OCI-LY3 (cell line): Measurements from ENCODE around the gene RNASEH1.

Experiments used
- H2AFZ ChIP-seq: fragments of 200-600, 300-600 bp; shearing (Covaris generic); 2 replicates; pipeline ENCODE4 v1.6.0; 2014; ENCODE audit warnings: antibody characterized with exemption, low read depth, low read length
- H3K27ac ChIP-seq: fragments of 200-600, 300-600 bp; sonication (generic); 2 replicates; pipeline ENCODE4 v1.5.1; 2014; ENCODE audit warnings: mild to moderate bottlenecking, low read length, moderate library complexity, mixed read lengths
- H3K27me3 ChIP-seq: fragments of 200-600, 300-600 bp; sonication (generic); 2 replicates; pipeline ENCODE4 v1.6.1; 2014; ENCODE audit warnings: low read depth, low read length, mixed read lengths
- H3K36me3 ChIP-seq: fragments of 200-600, 300-600 bp; sonication (generic); replicated peaks from 2 replicates; pipeline ENCODE3; 2014; ENCODE audit warnings: low read depth, low read length, mixed read lengths
- H3K4me1 ChIP-seq: fragments of 300-600, 200-600 bp; sonication (generic); 2 replicates; pipeline ENCODE4 v1.6.1; 2014; ENCODE audit warnings: low read length, mixed read lengths
- H3K4me2 ChIP-seq: fragments of 200-600, 300-600 bp; sonication (generic); 2 replicates; pipeline ENCODE4 v1.6.1; 2014; ENCODE audit warnings: low read length, mixed read lengths
- H3K4me3 ChIP-seq: fragments of 300-600, 200-600 bp; sonication (generic); 2 replicates; pipeline ENCODE4 v1.5.1; 2014; ENCODE audit warnings: antibody characterized with exemption, mild to moderate bottlenecking, low read length, moderate library complexity
- H3K79me2 ChIP-seq: fragments of 300-600, 200-600 bp; shearing (Covaris generic); 2 replicates; pipeline ENCODE4 v1.6.1; 2014; ENCODE audit warnings: mild to moderate bottlenecking, low read length, mixed read lengths
- H3K9ac ChIP-seq: fragments of 300-600, 200-600 bp; shearing (Covaris generic); 2 replicates; pipeline ENCODE4 v1.6.0; 2014; ENCODE audit warnings: mild to moderate bottlenecking, low read length, moderate library complexity
- H3K9me3 ChIP-seq: fragments of 200-600, 300-600 bp; shearing (Covaris generic); 2 replicates; pipeline ENCODE4 v1.6.1; 2014; ENCODE audit warnings: low read length, mixed read lengths; ENCODE audit not compliant: insufficient read depth
- H4K20me1 ChIP-seq: fragments of 200-600, 300-600 bp; sonication (generic); 2 replicates; pipeline ENCODE4 v1.6.1; 2016; ENCODE audit warnings: low read length, mixed read lengths; ENCODE audit not compliant: insufficient read depth
- CTCF ChIP-seq: fragments of 200-600, 300-600 bp; sonication (generic); IDR thresholded peaks from 2 replicates; pipeline ENCODE4 v1.5.1; 2014; ENCODE audit warnings: antibody characterized with exemption, low read length, low read depth
- EZH2phosphoT487 ChIP-seq: fragments of 200-600 bp; shearing (Covaris generic); IDR thresholded peaks from 2 replicates; pipeline ENCODE4 v1.6.1; 2018; ENCODE audit warnings: antibody characterized with exemption, mixed run types, low read depth

Gene RNASEH1

GRCh38 chr2:3585261-3586109 lies 27.4 kb upstream of the RNASEH1 start:
- peaks cover 5% of the 10 kb centered on the region for H3K79me2 ChIP-seq
- H3K9me3 ChIP-seq: no peaks in the 10 kb centered on the region
- no peaks in the 10 kb centered on the region for H3K4me1 ChIP-seq
- H3K27ac ChIP-seq: no peak overlapping the region
- H3K36me3 ChIP-seq: peaks cover 30% of the 10 kb centered on the region
- H3K4me3 ChIP-seq: no peak overlapping the region
- peaks cover 15% of the 10 kb centered on the region for H4K20me1 ChIP-seq
- no peak overlapping the region for H3K9ac ChIP-seq
- no peak overlapping the region for H3K4me2 ChIP-seq
- H2AFZ ChIP-seq: no peak overlapping the region
- no peak for TF ChIP-seq EZH2phosphoT487
- no peak for TF ChIP-seq CTCF
- no peaks in the 10 kb centered on the region for H3K27me3 ChIP-seq

GRCh38 chr2:3584608-3585260 lies 26.6 kb upstream of the RNASEH1 start:
- Histone ChIP-seq H3K4me2 (no peak overlapping the region), H4K20me1 (peaks cover 22% of the 10 kb centered on the region), H3K4me1 (no peaks in the 10 kb centered on the region), H3K79me2 (peaks cover 12% of the 10 kb centered on the region), H3K36me3 (peaks cover 38% of the 10 kb centered on the region), H3K27ac (no peak overlapping the region), H3K9ac (no peak overlapping the region), H3K4me3 (no peak overlapping the region), H3K9me3 (no peaks in the 10 kb centered on the region), H3K27me3 (no peaks in the 10 kb centered on the region), H2AFZ (no peak overlapping the region)
- TF ChIP-seq EZH2phosphoT487: no peak
- TF ChIP-seq CTCF: no peak

GRCh38 chr2:3584076-3584475 lies 25.9 kb upstream of the RNASEH1 start:
- TF ChIP-seq CTCF (no peak), EZH2phosphoT487 (no peak)
- no peak overlapping the region for H2AFZ ChIP-seq
- no peak overlapping the region for H3K27ac ChIP-seq
- H3K9ac ChIP-seq: no peak overlapping the region
- H3K4me2 ChIP-seq: no peak overlapping the region
- H3K9me3 ChIP-seq: no peaks in the 10 kb centered on the region
- H3K27me3 ChIP-seq: no peaks in the 10 kb centered on the region
- H4K20me1 ChIP-seq: peaks cover 29% of the 10 kb centered on the region
- H3K79me2 ChIP-seq: peaks cover 19% of the 10 kb centered on the region
- H3K36me3 ChIP-seq: peaks cover 44% of the 10 kb centered on the region
- H3K4me1 ChIP-seq: 0 out of 2 replicates have a peak, but pooled peaks cover 4% of the 10 kb centered on the region
- no peak overlapping the region for H3K4me3 ChIP-seq
